Ramos (cell line): ENCODE data around the gene COPG1.
"Not testable (repeated sequence)": the region's sequence is repeated elsewhere in the genome, so short reads cannot be mapped to it uniquely, and the experiment has no call there.

ENCODE experiments used
- in situ Hi-C: fragments of 300-500 bp; cut with MboI; formaldehyde crosslinking; loops from one replicate; pipeline ENCODE4 v1.14.3; 2022; ENCODE audit warnings: low sequenced_read_pairs; ENCODE audit not compliant: unreplicated experiment

The COPG1 gene, protein sequence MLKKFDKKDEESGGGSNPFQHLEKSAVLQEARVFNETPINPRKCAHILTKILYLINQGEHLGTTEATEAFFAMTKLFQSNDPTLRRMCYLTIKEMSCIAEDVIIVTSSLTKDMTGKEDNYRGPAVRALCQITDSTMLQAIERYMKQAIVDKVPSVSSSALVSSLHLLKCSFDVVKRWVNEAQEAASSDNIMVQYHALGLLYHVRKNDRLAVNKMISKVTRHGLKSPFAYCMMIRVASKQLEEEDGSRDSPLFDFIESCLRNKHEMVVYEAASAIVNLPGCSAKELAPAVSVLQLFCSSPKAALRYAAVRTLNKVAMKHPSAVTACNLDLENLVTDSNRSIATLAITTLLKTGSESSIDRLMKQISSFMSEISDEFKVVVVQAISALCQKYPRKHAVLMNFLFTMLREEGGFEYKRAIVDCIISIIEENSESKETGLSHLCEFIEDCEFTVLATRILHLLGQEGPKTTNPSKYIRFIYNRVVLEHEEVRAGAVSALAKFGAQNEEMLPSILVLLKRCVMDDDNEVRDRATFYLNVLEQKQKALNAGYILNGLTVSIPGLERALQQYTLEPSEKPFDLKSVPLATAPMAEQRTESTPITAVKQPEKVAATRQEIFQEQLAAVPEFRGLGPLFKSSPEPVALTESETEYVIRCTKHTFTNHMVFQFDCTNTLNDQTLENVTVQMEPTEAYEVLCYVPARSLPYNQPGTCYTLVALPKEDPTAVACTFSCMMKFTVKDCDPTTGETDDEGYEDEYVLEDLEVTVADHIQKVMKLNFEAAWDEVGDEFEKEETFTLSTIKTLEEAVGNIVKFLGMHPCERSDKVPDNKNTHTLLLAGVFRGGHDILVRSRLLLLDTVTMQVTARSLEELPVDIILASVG

DNA sequence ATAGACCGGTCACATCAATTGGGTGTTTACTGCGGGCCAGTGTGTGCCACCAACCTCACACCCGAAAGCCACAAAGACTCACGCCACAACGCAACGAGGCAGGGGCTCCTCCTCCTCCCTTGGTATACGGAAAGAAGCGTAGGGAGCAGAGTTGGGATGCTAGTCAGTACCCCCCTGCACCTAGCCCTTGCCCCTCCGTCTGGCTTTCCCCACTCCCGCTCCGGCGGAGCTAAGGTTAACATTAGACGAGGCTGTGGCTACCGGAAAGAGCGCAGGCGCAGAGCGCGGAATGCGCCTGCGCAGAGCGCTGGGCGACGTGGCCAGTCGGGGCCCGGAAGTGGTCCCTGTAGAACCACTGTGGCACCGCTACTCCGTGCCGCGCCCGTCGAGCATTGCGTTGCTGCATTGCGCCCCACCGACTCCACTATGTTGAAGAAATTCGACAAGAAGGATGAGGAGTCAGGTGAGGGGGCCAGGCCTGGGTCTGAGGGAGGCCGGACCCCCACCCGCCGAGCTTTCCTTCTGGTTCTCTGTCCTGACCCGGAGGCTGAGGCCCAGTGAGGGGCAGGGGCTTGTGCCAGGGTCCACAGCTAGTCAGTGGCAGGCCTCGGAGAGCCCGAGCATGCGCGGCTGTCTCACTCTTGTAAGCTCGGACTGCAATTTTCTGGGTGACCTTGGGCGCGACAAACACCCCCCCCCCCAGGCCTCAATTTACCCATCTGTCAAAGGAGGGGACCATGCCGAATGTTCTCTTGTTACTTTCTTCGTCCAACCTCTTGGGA lies at the start of gene COPG1:
Gene COPG1, plus strand, starts transcription at position 323 of the 782 bp plus-strand sequence. Its CDS starts 104 bp downstream, at position 427.
- in situ Hi-C loops: loop anchor here (10.0 kb wide), 2 partner anchors 195 to 275 kb away; no protein-coding TSS in a partner anchor

DNA sequence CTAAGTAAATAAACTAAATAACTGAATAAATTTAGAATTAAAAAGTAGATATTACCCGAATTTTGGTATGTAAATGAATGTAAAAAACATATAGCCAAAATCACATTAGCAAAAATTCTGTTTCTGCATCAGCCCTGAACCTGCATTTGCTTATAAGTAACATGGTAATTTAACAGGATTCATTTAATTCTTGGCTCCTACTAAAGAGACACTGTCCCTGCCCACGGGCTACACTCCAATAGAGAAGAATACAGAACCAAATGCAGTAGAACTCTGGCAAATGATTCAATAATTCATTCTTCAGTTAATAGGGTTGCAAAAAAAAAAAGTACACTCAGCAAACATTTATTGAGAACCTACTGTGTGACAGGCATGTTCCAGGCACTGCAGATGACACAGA lies 44.9 kb upstream of the COPG1 start:
- in situ Hi-C loops: no loop called here

DNA sequence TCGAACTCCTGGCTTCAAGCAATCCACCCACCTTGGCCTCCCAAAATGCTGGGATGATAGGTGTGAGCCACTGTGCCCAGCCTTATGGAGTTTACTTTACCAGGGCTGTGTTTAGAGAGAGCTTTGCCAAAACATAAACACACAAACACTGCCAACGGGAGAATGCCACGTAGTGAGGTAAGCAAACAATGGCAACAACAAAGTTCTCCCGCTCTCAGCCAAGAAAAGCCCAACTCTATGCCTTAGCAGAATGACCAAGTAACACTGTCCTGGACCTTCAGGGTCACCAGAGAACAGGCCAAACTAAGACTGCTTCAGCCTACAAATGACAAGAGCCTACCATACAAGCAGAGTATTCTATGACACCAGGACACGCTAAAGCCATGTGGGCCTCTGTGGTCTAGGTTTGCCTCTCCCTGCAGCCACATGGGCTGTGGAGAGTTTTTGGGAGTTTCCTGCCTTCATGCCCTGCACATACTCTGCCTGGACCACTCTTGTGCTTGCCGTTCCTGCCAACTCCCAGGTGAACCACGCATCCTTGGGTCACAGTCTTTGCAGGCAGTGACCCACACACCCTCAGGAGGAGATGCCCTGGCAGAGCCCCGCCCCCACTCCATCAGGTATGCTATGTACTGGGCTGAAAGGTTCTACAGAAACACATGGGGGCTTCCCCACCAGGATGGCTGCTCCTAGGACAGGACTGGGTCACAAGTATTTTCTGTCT lies 44.1 kb upstream of the COPG1 start:
- in situ Hi-C loops: no loop called here

DNA sequence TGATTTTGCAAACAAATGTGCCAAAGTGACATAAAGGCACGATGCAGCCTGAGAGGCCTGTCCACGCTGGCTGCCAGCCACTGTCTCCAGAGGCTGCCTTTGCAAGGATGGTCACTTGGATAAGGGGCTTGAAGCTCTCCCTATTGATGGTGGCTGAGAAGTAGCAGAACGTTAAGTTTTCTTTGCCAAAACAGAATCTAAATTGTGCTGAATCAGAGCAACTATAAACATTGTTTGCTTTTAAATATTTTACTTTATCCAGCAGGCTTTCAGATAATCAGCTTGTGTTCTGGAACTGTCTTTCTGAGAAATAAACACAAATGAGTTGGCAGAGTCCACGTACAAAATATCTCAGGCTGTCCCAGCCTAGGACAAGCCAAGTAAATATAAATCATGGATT lies 41.9 kb upstream of the COPG1 start:
- in situ Hi-C loops: no loop called here

DNA sequence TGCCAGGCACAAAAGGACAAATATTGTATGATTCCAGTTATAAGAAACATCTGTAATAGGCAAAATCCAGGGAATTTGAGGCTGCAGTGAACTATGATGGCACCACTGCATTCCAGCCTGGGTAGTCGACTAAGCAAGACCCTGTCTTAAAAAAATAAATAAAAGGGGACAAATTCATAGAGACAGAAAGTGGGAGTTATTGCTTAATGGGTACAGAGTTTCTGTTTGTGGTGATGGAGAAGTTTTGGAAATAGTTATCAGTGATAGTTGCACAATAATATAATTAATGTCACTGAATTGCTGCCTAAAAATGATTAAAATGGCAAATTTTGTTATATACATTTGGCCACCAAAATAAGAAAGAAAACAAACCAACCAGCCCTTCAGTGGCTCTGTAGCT lies 38.1 kb upstream of the COPG1 start:
- in situ Hi-C loops: no loop called here

DNA sequence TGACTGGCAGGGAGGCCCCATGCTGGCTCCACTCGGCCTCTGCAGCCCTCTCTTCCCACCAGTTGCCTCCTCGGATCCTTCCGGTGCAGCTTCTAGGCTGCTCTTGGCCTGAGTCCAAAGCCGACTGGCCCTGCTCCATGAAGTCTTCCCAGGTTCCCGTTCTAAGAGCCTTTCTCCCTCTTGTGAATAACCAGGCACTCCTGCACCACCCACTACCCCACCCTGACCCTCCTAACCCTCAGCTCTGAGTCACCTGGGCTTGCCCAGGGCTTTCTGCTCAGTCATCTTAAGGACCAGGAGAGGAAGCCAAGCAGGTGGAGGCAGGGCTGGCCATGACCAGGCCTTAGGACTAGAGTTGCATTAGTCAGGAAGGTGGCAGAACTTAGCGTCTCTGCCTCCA lies 37.6 kb upstream of the COPG1 start:
- in situ Hi-C loops: no loop called here

DNA sequence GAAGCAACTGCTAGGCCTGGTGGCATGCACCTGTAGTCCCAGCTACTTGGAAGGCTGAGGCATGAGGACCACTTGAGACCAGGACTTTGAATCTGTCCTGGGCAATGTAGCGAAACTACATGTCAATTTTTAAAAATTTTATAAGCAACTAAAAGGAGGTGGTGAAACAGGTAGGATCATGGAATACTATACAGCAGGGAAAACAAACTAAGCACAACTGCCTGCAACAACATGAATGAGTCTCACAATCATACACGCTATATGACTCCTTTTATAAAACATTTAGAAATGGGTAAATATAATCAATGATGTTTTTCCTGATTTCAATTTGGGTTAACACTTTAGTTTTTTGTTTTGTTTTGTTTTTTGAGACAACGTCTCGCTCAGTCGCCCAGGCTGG lies 36.2 kb upstream of the COPG1 start:
- in situ Hi-C loops: no loop called here

DNA sequence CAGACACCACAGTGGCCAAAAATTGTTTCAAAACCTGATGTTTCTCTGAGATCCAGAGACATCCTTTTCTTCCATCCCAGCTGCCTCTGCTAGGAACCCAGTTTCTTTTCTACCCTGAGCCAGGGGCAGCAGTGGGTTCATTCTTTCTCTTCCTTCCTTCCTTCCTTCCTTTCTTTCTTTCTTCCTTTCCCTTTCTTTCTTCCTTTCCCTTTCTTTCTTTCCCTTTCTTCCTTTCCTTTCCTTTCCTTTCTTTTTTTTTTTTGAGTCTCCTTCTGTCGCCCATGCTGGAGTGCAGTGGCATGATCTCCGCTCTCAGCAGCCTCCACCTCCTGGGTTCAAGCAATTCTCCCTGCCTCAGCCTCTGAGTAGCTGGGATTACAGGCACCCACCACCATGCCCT lies 30.7 kb upstream of the COPG1 start:
- in situ Hi-C loops: no loop called here

DNA sequence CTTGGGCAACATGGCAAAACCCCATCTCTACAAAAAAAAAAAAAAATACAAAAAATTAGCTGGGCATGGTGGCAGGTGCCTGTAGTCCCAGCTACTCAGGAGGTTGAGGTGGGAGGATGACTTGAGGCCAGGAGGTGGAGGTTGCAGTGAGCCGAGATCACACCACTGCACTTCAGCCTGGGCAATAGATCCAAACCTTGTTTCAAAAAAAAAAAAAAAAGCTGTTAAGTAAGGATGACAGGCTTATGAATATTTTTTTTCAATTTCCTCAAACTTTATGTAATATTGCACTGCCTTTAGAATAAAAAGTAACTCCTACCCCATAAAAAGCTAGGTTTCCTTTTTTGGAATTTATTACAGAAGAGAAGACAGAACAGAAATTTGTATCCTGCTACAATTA lies 25.0 kb upstream of the COPG1 start:
- in situ Hi-C loops: not testable (repeated sequence)

DNA sequence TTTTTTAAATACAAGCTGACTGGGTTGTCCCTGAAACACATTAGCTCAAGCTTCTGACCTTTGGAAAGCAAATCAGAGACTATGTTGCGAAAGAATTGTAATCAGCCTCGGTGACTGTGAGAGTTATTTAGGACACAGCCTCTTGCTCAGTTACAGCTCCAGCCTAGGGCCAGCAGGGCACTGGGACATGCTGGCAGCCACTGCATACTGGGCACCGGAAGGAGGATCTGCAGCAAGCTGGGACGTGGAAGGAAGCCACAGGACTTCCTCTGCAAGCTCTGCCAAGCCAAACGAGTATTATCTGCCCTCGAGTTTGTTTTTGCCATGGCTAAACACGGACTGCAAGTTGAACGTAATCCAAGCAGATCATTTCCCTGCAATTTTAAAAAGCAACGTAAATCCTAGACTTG lies 24.4 kb upstream of the COPG1 start:
- in situ Hi-C loops: no loop called here

DNA sequence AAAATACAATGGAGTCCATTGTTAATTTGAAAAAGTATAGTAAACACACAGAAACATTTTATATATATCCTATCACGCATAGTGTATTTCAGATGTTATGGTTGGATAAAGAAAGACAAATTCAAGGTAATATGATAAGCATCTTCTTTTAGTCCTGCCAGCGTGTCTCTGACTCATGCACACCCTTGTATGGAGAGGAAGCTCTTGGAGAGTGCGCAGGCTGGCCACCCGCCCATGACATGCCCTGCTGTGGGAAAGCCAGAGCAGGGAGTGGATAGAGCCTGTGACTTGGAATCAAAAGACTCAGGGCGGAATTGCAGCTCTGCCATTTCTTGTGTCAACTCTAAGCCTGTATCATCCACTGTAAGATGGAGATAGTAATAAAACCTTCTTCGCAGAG lies 23.0 kb upstream of the COPG1 start:
- in situ Hi-C loops: no loop called here

DNA sequence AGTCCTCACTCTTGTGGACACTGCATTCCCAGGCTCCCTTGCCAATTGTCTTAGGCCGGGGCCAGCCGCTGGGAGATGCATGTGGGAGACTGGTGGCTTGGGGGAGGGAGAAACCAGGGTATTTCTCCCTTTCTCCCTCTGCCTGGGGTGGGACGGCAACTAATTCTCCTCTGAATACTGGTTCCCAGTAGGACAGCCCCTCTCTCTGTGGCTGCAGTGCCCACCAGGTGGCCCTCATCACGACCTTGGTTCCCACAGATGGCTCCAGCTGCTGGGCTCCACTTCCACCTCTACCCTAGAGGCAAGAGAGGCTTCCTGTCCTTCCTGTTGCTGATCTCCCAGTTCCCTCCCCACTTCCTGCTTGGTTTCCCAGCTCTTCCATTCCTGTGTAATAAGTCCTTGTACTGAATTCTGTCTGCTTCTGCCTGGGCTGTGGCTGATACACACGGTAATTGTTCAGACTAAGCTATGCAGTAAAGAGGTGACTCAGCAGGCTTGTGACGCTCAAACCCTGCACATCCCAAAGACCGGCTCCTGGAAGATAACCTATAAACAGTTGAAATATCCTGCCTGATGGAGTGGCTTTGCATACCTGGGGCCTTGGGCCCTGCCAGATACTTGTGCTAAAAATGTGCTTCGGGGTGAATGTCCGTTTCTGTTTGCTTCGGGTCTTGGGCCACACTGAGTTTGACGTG lies 20.4 kb upstream of the COPG1 start:
- in situ Hi-C loops: no loop called here

DNA sequence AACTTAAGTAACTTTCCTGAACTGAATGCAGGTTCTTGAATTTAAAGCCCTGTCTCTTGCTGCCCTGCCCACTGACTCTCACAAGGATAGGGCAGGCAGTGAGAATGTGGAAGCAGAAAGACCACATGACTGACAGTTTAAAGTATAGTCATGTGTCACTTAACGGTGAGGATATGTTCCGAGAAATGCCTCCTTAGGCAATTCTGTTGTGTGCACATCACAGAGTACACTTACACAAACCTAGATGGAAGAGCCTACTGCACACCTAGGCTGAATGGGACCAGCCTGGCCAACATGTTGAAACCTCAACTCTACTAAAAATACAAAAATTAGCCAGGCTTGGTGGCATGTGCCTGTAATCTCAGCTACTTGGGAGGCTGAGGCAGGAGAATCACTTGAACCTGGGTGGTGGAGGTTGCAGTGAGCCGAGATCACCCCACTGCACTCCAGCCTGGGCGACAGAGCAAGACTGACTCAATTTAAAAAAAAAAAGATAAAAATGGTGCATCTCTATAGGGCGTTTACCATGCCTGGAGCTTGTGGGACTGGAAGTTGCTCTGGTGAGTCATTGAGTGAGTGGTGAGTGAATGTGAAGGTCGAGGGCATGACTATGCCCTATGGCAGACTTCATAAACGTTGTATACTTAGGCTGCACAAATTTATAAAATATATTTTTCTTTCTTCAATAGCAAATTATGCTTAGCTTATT lies 18.9 kb upstream of the COPG1 start:
- in situ Hi-C loops: no loop called here

DNA sequence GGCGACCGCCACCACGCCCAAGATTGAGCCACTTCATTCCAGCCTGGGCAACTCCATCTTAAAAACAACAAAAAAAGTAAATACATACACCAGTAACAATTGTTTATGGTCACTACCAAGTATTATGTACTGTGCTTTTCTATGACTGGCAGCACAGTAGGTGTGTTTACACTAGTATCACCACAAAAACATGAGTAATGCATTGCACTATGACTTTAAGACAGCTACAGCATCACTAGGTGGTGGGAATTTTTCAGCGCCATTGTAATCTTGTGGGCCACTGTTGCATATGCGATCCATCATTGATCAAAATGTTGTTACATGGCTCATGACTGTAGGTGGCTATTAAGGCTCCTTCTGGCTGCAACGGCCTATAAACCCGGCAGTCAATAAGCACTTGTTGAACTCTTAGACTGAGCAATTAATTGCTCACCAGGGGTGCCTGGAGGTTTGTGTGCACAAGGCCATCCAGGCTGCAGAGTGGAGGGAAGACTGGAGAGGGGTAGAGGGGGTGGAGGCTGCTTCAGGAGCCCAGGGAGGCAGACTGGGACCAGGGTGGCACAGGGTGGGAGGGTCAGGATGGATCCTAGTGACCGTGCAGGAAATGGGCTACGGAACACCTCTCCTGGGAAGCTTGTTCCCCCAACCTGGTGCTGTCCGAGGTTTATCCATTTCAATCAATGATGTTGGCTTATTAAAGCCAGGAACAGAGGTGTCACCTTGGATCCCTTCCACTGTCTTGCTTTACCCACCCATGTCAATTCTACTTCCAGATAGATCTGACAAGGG lies 17.9 kb upstream of the COPG1 start:
- in situ Hi-C loops: no loop called here

DNA sequence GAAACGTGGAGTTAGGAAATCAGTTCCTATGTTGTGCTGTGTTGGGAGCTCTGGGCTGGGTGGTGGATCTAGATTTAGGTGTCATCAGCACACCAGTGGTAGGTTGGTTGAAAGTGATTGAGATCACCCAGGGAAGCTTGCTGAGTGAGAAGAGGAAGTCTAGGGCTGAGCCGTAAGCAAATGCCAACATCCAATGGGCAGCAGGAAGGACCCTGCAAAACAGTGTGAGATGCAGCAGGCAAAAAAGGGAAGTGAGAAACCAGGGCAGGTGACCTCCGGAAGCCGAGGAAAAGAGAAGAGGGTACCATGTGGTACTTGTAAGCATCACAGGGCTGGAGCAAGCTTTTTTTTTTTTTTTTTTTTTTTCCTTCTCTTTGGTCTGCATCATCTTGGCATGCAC lies 15.9 kb upstream of the COPG1 start:
- in situ Hi-C loops: no loop called here

DNA sequence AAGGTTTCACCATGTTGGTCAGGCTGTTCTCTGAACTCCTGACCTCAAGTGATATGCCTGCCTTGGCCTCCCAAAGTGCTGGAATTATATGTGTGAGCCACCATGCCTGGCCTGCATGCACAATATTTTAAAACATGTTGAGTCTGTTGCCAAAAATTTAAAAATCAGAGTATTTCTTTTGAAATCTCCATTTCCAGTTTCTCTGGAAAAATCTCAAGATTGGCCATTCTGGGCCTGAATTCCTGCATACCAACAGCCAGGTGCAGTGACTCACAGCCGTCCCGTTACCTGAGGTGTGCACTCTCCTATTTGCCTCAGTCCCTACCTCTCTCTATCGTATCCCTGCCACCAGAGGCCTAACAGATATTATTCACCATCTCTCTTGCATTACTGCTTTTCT lies 15.0 kb upstream of the COPG1 start:
- in situ Hi-C loops: no loop called here

DNA sequence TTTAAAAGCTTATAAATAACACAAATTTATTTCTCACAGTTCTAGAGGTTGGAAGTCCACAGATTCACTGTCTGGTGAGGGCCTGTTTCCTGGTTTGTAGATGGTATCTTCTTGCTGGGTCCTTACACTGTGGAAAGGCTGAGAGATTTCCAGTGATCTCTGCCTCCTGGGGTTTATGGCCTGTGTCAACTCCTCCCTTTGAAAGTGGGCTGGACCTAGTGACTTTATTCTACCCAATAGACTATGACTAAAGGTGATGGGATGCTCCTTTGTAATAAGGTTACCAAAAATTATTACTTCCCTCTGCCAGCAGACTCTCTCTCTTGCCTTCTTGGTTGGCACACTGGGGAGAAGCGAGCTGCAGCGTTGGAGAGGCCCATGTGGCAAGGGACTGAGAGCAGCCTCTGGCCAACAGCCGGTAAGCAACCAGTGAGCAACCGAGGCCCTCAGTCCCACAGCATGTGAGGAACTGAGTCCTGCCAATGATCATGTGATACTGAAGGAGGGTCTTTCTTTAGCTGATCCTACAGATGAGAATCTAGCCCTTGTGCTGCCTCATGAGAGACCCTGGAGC lies 14.0 kb upstream of the COPG1 start:
- in situ Hi-C loops: no loop called here
